DMS53 (cell line): ENCODE data around the gene CNGB1.
"Not testable (repeated sequence)": the region's sequence is repeated elsewhere in the genome, so short reads cannot be mapped to it uniquely, and the experiment has no call there.

ENCODE experiments used
- DNase-seq: peaks from one replicate; lab custom pipeline; 2025; lab: John Stamatoyannopoulos, UW

CNGB1 gene

GRCh38 chr16:57970970-57971369 lies at the start of gene CNGB1:
CNGB1 (minus strand) TSS chr16:57971128; CDS start chr16:57967286, 3,842 bp downstream.
- DNase-seq: peak; percentile 54

- DNase-seq: no peak
These were observed 49.1 kb upstream of the CNGB1 start for GRCh38 chr16:58019866-58020538.

- DNase-seq: peak; percentile 40
These were observed 47.9 kb upstream of the CNGB1 start for GRCh38 chr16:58018803-58019202.

GRCh38 chr16:58016840-58017446 lies 46.0 kb upstream of the CNGB1 start:
- DNase-seq: no peak

- DNase-seq: no peak
These were observed 42.5 kb upstream of the CNGB1 start for GRCh38 chr16:58013201-58013956.

GRCh38 chr16:58012481-58012880 lies 41.6 kb upstream of the CNGB1 start:
- no peak for DNase-seq

GRCh38 chr16:58011652-58012051 lies 40.7 kb upstream of the CNGB1 start:
- no peak for DNase-seq

GRCh38 chr16:58010886-58011285 lies 40.0 kb upstream of the CNGB1 start:
- DNase-seq: no peak

GRCh38 chr16:58009856-58010416 lies 39.0 kb upstream of the CNGB1 start:
- no peak for DNase-seq

- DNase-seq: not testable (repeated sequence)
These were observed 33.8 kb upstream of the CNGB1 start for GRCh38 chr16:58004736-58005135.

- DNase-seq: no peak
These were observed 32.0 kb upstream of the CNGB1 start for GRCh38 chr16:58002936-58003335.

GRCh38 chr16:58002416-58002800 lies 31.5 kb upstream of the CNGB1 start:
- no peak for DNase-seq

- DNase-seq: no peak
These were observed 31.0 kb upstream of the CNGB1 start for GRCh38 chr16:58001781-58002415.

- peak; percentile 95 for DNase-seq
These were observed 30.1 kb upstream of the CNGB1 start, which contains the start of gene USB1 for GRCh38 chr16:58000706-58001676. USB1 (plus strand) TSS chr16:58001407; CDS start chr16:58001484, 77 bp downstream.

GRCh38 chr16:57999971-58000705 lies 29.2 kb upstream of the CNGB1 start, which contains the start of gene ZNF319:
ZNF319 (minus strand) TSS chr16:58000672; CDS start chr16:57998265, 2,407 bp downstream.
- peak; percentile 64 for DNase-seq

GRCh38 chr16:57999366-57999970 lies 28.5 kb upstream of the CNGB1 start:
- peak; percentile 46 for DNase-seq

GRCh38 chr16:57998992-57999365 lies 28.1 kb upstream of the CNGB1 start:
- no peak for DNase-seq

GRCh38 chr16:57998486-57998885 lies 27.6 kb upstream of the CNGB1 start:
- DNase-seq: peak; percentile 47

GRCh38 chr16:57997528-57998265 lies 26.8 kb upstream of the CNGB1 start:
- no peak for DNase-seq
